Measurements from ENCODE around the gene BACH1. TPM values are rescaled to one million over a fixed set of nuclear protein-coding genes. Genes with fewer than 3 reads are reported as not detected.

BACH1 gene
- total and polyA plus RNA-seq, 2 donors (not counting 1 experiment from before 2014, with no cell fraction given) = 10.1 to 221 TPM

DNA sequence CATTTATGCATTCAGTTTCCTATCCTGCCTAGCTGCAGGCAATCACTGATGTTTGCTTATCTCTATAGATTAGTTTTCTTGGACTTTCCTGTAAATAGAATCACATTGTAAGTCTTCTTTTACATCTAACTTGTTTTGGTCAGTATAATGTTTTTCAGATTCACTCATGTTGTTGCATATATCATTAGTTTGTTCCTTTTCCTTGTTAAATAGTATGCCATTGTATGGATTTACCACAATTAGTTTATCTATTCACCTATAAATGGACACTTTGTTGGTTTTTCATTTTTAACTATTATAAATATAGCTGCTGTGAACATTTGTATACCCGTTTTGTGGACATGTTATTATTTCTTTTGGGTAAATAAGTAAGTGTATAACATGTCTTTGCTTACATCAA is 44.2 kb upstream of the BACH1 start:
- no CpG with 5 or more reads among the region's 1 CpG for WGBS (ENCODE audit: insufficient coverage)
- no peaks in the 10 kb centered on the region for H3K4me1 Mint-ChIP-seq
- POLR2A ChIA-PET = no interaction called here

More for the DNA sequence above, 44.2 kb upstream of the BACH1 start:
- Mint-ChIP-seq H3K27me3 (no peaks in the 10 kb centered on the region), H3K9me3 (ENCODE audit: insufficient read depth) (peaks cover 4% of the 10 kb centered on the region), H3K27ac (no peak overlapping the region), H3K4me3 (no peak overlapping the region)
- H2AFZ ChIP-seq (ENCODE audit: insufficient read depth, low read depth, low read length, poor library complexity, severe bottlenecking) = no peak overlapping the region
- H3K79me2 ChIP-seq (ENCODE audit: control insufficient read depth, insufficient read depth, low read length) = no peaks in the 10 kb centered on the region
- CTCF ChIA-PET = no interaction called here
- no peak for ATAC-seq (ENCODE audit: low read depth)
- H3K4me3 ChIP-seq (ENCODE audit: control extremely low read depth in 1 of 5, extremely low read depth in 1 of 5, insufficient read depth in 1 of 5, low read depth in 2 of 5, low read length in 4 of 5) = no peak overlapping the region
- no peak overlapping the region for H3K9ac ChIP-seq (ENCODE audit: low read length)
- no peaks in the 10 kb centered on the region for H3K4me1 ChIP-seq (ENCODE audit: control insufficient read depth in 2 of 2, insufficient read depth in 2 of 2, low read length in 2 of 2)
- DNase-seq = no peak
- TF ChIP-seq CTCF (IDR thresholded peaks at IDR 0.05) (no peak), EZH2 (IDR thresholded peaks at IDR 0.05; ENCODE audit: borderline replicate concordance, insufficient read depth, low read depth, low read length, poor library complexity, severe bottlenecking) (no peak)
- no peaks in the 10 kb centered on the region for H4K20me1 ChIP-seq (ENCODE audit: control insufficient read depth, insufficient read depth, low read length, poor library complexity, severe bottlenecking)
- H3K9me3 ChIP-seq (ENCODE audit: control extremely low read depth in 1 of 3, control insufficient read depth in 2 of 3, insufficient read depth in 1 of 3, low read length in 2 of 3) = peaks cover 1 to 14% (median 7%) of the 10 kb centered on the region in 3 donors
- H3K4me2 ChIP-seq (replicated peaks; ENCODE audit: low read depth, low read length, poor library complexity, severe bottlenecking) = no peak overlapping the region
- no peaks in the 10 kb centered on the region for H3K36me3 ChIP-seq (replicated peaks in 1 of 2; ENCODE audit: control extremely low read depth in 1 of 2, control insufficient read depth in 1 of 2, extremely low read depth in 1 of 2, insufficient read depth in 2 of 2, low read length in 1 of 2)
- no peaks in the 10 kb centered on the region for H3K27me3 ChIP-seq (replicated peaks in 1 of 4; ENCODE audit: control extremely low read depth in 1 of 4, control insufficient read depth in 3 of 4, insufficient read depth in 4 of 4, low read length in 3 of 4)
- H3K27ac ChIP-seq (ENCODE audit: low read length in 2 of 2) = no peak overlapping the region
- intact Hi-C loops (cut with micrococcal nuclease) = no loop called here

All from B cell (primary cell).